ENCODE data around the gene CLC.
A peak's percentile ranks its signal among the peaks of the same experiment; 100 is the strongest.
"Not testable (repeated sequence)": the region's sequence is repeated elsewhere in the genome, so short reads cannot be mapped to it uniquely, and the experiment has no call there.

Gene CLC

GRCh38 chr19:39765091-39766076 lies 27.6 kb upstream of the CLC start:
- H3K27me3 ChIP-seq = no peaks in the 10 kb centered on the region
- DNase-seq = no peak
- no peak overlapping the region for H3K4me3 ChIP-seq

DNA sequence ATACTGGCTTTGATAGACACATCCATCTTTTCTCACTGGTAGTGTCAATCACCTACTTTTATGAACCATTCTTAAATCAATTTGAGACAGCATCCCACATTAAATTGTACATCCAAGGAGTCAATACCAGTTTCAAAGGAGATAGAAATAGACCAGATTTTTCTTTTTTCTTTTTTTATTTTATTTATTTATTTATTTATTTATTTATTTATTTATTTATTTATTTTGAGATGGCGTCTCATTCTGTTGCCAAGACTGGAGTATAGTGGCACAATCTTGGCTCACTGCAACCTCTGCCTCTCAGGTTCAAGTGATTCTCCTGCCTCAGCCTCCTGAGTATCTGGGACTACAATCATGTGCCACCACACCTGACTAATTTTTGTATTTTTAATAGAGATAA lies 24.0 kb upstream of the CLC start:
- H3K4me3 ChIP-seq; H3K9me3 ChIP-seq; H3K27ac ChIP-seq; H3K36me3 ChIP-seq; intact Hi-C loops (cut with DNase I; ENCODE audit: low total_unique reads); H3K4me1 ChIP-seq; DNase-seq: not testable (repeated sequence)
- peaks cover 0 to 11% of the 10 kb centered on the region in 2 donors for H3K27me3 ChIP-seq

More at GRCh38 chr19:39765091-39766076, 27.6 kb upstream of the CLC start:
- no peak overlapping the region for H3K27ac ChIP-seq
- no peaks in the 10 kb centered on the region for H3K4me1 ChIP-seq
- H3K9me3 ChIP-seq = peaks cover 0 to 7% (median 0%) of the 10 kb centered on the region in 3 donors
- intact Hi-C loops (cut with DNase I; ENCODE audit: low total_unique reads) = no loop called here
- no peaks in the 10 kb centered on the region for H3K36me3 ChIP-seq
- TF ChIP-seq CTCF (IDR thresholded peaks at IDR 0.05) = peak in 1 of 2 experiments; percentile 64

- Histone ChIP-seq H3K27me3 (peaks cover 0 to 11% of the 10 kb centered on the region in 2 donors), H3K36me3 (no peaks in the 10 kb centered on the region), H3K4me1 (no peaks in the 10 kb centered on the region), H3K27ac (no peak overlapping the region), H3K9me3 (no peaks in the 10 kb centered on the region), H3K4me3 (no peak overlapping the region)
- no peak for TF ChIP-seq CTCF (IDR thresholded peaks at IDR 0.05)
- intact Hi-C loops (cut with DNase I; ENCODE audit: low total_unique reads) = no loop called here
- no peak for DNase-seq
These were observed 21.8 kb upstream of the CLC start for GRCh38 chr19:39759457-39760184.

DNA sequence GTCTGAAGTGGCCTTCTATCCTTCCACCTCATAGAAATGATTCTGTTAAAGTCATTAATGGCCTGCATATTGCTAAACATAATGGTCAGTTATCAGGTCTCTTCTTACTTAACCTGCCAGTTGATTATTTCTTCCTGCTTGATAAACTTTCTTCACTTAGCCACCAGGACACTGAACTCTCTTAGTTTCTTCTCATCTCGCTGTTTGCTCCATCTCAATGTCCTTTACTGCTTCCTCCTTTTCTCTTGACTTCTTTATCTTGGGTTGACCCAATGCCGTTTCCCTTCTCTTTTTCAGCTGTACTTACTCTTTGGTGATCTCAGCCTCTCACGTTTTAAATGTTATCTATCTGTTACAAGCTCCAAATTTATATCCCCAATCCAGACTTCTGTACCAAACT lies 17.1 kb upstream of the CLC start:
- intact Hi-C loops (cut with DNase I; ENCODE audit: low total_unique reads) = no loop called here
- Histone ChIP-seq H3K4me1 (no peaks in the 10 kb centered on the region), H3K9me3 (no peaks in the 10 kb centered on the region), H3K36me3 (no peaks in the 10 kb centered on the region), H3K4me3 (no peak overlapping the region), H3K27ac (no peak overlapping the region), H3K27me3 (peaks cover 0 to 11% of the 10 kb centered on the region in 2 donors)
- no peak for DNase-seq
- TF ChIP-seq CTCF (IDR thresholded peaks at IDR 0.05) = no peak

DNA sequence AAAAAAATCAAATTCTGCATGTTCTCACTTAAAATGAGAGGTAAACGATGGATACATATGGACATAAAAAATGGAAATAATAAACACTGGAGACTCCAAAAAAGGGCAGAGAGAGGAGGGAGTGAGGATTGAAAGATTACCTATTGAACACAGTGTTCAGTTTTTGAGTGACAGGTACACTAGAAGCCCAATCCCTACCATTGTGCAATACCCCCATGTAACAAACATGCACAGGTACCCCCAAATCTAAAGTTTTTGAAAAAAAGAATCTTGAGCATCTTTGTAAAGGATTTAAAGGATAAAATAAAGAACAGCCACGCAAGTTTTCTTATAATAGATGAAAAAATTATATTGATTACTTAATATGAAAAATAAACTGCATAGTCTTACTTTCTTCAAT lies 16.7 kb upstream of the CLC start:
- H3K9me3 ChIP-seq = no peaks in the 10 kb centered on the region
- no peaks in the 10 kb centered on the region for H3K36me3 ChIP-seq
- no peak for TF ChIP-seq CTCF (IDR thresholded peaks at IDR 0.05)
- H3K4me1 ChIP-seq = no peaks in the 10 kb centered on the region
- H3K4me3 ChIP-seq = no peak overlapping the region
- intact Hi-C loops (cut with DNase I; ENCODE audit: low total_unique reads) = no loop called here
- no peak for DNase-seq
- H3K27ac ChIP-seq = no peak overlapping the region
- peaks cover 0 to 11% of the 10 kb centered on the region in 2 donors for H3K27me3 ChIP-seq

- TF ChIP-seq CTCF (IDR thresholded peaks at IDR 0.05) = no peak
- H3K27me3 ChIP-seq = no peaks in the 10 kb centered on the region
- H3K27ac ChIP-seq = no peak overlapping the region
- H3K9me3 ChIP-seq = no peaks in the 10 kb centered on the region
- no peak for DNase-seq
- no peak overlapping the region for H3K4me3 ChIP-seq
- intact Hi-C loops (cut with DNase I; ENCODE audit: low total_unique reads) = no loop called here
- H3K36me3 ChIP-seq = no peaks in the 10 kb centered on the region
- H3K4me1 ChIP-seq = no peaks in the 10 kb centered on the region
These were observed 15.0 kb upstream of the CLC start for GRCh38 chr19:39752795-39753194.
